HepG2 (cell line): ENCODE data around the gene SHISA5. TPM values are rescaled to one million over a fixed set of nuclear protein-coding genes. Genes with fewer than 3 reads are reported as not detected.
A peak's percentile ranks its signal among the peaks of the same experiment; 100 is the strongest.

ENCODE experiments used
- CBX1 ChIP-seq: IDR thresholded peaks from one replicate; pipeline ENCODE4 v1.6.1; 2016; ENCODE audit warnings: antibody characterized with exemption, low read depth
- HDAC2 ChIP-seq: sonication (generic); formaldehyde crosslinking; IDR thresholded peaks from 2 replicates; pipeline ENCODE4 v1.4.0; 2020; ENCODE audit warnings: missing genetic modification reagents
- HNRNPK ChIP-seq: fragments of 200-400 bp; formaldehyde crosslinking; IDR thresholded peaks from 2 replicates; pipeline ENCODE4 v1.6.1; 2018; ENCODE audit warnings: low read length, low read depth, moderate library complexity, mild to moderate bottlenecking; ENCODE audit not compliant: poor library complexity, severe bottlenecking
- KMT2B ChIP-seq: IDR thresholded peaks from 2 replicates; pipeline ENCODE4 v1.6.1; 2016; ENCODE audit warnings: missing genetic modification reagents, missing compliant biosample characterization
- MED1 ChIP-seq: sonication (generic); formaldehyde crosslinking; IDR thresholded peaks from 2 replicates; pipeline ENCODE4 v1.4.0; 2020; ENCODE audit warnings: missing genetic modification reagents
- MEIS2 ChIP-seq: sonication (generic); formaldehyde crosslinking; IDR thresholded peaks from 2 replicates; pipeline ENCODE4 v1.9.0; 2021; ENCODE audit warnings: mild to moderate bottlenecking, missing genetic modification reagents
- PRDM15 ChIP-seq: sonication (generic); formaldehyde crosslinking; IDR thresholded peaks from 2 replicates; pipeline ENCODE4 v1.4.0; 2020; ENCODE audit warnings: missing genetic modification reagents
- SIN3B ChIP-seq: fragments of 150-350 bp; IDR thresholded peaks from 2 replicates; pipeline ENCODE4 v1.6.1; 2014; ENCODE audit warnings: low read length
- SKI ChIP-seq: fragments of 450-650 bp; IDR thresholded peaks from one replicate; pipeline ENCODE4 v1.6.1; 2018; ENCODE audit warnings: mild to moderate bottlenecking; ENCODE audit not compliant: partially characterized antibody
- SKIL ChIP-seq: sonication (generic); formaldehyde crosslinking; IDR thresholded peaks from 2 replicates; pipeline ENCODE4 v1.8.0; 2022; ENCODE audit warnings: missing genetic modification reagents, mild to moderate bottlenecking, moderate library complexity, borderline replicate concordance
- TEAD3 ChIP-seq: optimal IDR thresholded peaks from 2 replicates; pipeline ENCODE3; 2016; ENCODE audit warnings: borderline replicate concordance
- UBTF ChIP-seq: sonication (generic); formaldehyde crosslinking; IDR thresholded peaks from 2 replicates; pipeline ENCODE4 v1.4.0; 2020; ENCODE audit warnings: mild to moderate bottlenecking, missing genetic modification reagents
- ZFP82 ChIP-seq: sonication (generic); formaldehyde crosslinking; IDR thresholded peaks from 2 replicates; pipeline ENCODE4 v1.5.1; 2020; ENCODE audit warnings: mild to moderate bottlenecking, missing genetic modification reagents, borderline replicate concordance
- ZMAT3 ChIP-seq: sonication (generic); formaldehyde crosslinking; conservative IDR thresholded peaks from 2 replicates; pipeline ENCODE4 v1.7.0; 2021; ENCODE audit warnings: missing genetic modification reagents
- ZNF160 ChIP-seq: sonication (generic); formaldehyde crosslinking; IDR thresholded peaks from 2 replicates; pipeline ENCODE4 v1.8.0; 2022; ENCODE audit warnings: mild to moderate bottlenecking, inconsistent platforms, missing genetic modification reagents
- ZNF225 ChIP-seq: sonication (generic); formaldehyde crosslinking; IDR thresholded peaks from 2 replicates; pipeline ENCODE4 v1.4.0; 2020; ENCODE audit warnings: mild to moderate bottlenecking, missing genetic modification reagents
- ZNF33B ChIP-seq: sonication (generic); formaldehyde crosslinking; IDR thresholded peaks from 2 replicates; pipeline ENCODE4 v1.5.1; 2020; ENCODE audit warnings: mild to moderate bottlenecking, missing genetic modification reagents
- ZNF552 ChIP-seq: sonication (generic); formaldehyde crosslinking; IDR thresholded peaks from 2 replicates; pipeline ENCODE4 v1.9.0; 2022; ENCODE audit warnings: missing genetic modification reagents, mild to moderate bottlenecking, borderline replicate concordance
- ZNF598 ChIP-seq: sonication (generic); formaldehyde crosslinking; IDR thresholded peaks from 2 replicates; pipeline ENCODE4 v1.5.1; 2020; ENCODE audit warnings: mild to moderate bottlenecking, missing genetic modification reagents, borderline replicate concordance
- ZNF776 ChIP-seq: sonication (generic); formaldehyde crosslinking; IDR thresholded peaks from 2 replicates; pipeline ENCODE4 v1.4.0; 2020; ENCODE audit warnings: mild to moderate bottlenecking, missing genetic modification reagents
- ZNF816 ChIP-seq: sonication (generic); formaldehyde crosslinking; IDR thresholded peaks from 2 replicates; pipeline ENCODE4 v1.8.0; 2022; ENCODE audit warnings: missing genetic modification reagents, mild to moderate bottlenecking, borderline replicate concordance
- polyA plus RNA-seq, 8 experiments: library from polyadenylated mRNA; depleted of rRNA in 3 of 8; stranded (reverse) in 7 of 8; unstranded in 1 of 8; fragments of >200 nt; fragmentation: Illumina TruSeq in 4 of 8; extraction: Trizol in 4 of 8; gene quantifications; 2 replicates each; pipeline versions ENCODE4 v1.2.1 to v1.2.3, GENCODE V29; 2011 to 2016; ENCODE audit warnings: low read depth in 4 of 8, missing spikeins in 1 of 8, mixed read lengths in 1 of 8; ENCODE audit not compliant: insufficient read depth in 1 of 8
- total RNA-seq, 5 experiments: library from RNA; depleted of rRNA; stranded (reverse); fragments of >200 nt; fragmentation: Illumina TruSeq; extraction: Trizol; gene quantifications; 2 replicates each; pipeline ENCODE4 v1.2.3, GENCODE V29; 2016; ENCODE audit warnings: low read depth in 1 of 5

The SHISA5 gene
- total and polyA plus RNA-seq, 2 of the 13 experiments (the other 11 are each of a cell fraction or from before 2014, with no cell fraction given) = 75.8 to 91.4 TPM

GRCh38 chr3:48446425-48447193 lies 57.4 kb downstream of the SHISA5 start, which contains the start of gene ATRIP (continued):
- TF ChIP-seq PRDM15 (peak; percentile 89), ZNF160 (CRISPR knock-in tag) (peak; percentile 84; the same call in 1 of the 2 replicates), KMT2B (peak; percentile 94), ZMAT3 (CRISPR knock-in tag) (peak; percentile 78; the same call in 1 of the 2 replicates), UBTF (CRISPR knock-in tag) (peak; percentile 76), SKI (peak; percentile 7), SIN3B (peak; percentile 88; the same call in 1 of the 2 replicates), MED1 (CRISPR knock-in tag) (peak; percentile 46; the same call in 1 of the 2 replicates), ZNF33B (CRISPR knock-in tag) (peak; percentile 74; the same call in 1 of the 2 replicates), TEAD3 (CRISPR knock-in tag) (peak; percentile 72), ZNF225 (CRISPR knock-in tag) (0 out of 2 replicates have a peak, but pooled peaks have one; percentile 22), CBX1 (peak; percentile 50), MEIS2 (CRISPR knock-in tag) (no peak; the same call in none of the 2 replicates), ZFP82 (CRISPR knock-in tag) (peak; percentile 46; the same call in 1 of the 2 replicates), HNRNPK (peak; percentile 69), HDAC2 (CRISPR knock-in tag) (peak; percentile 62), ZNF816 (no peak; the same call in 1 of the 2 replicates), ZNF598 (CRISPR knock-in tag) (0 out of 2 replicates have a peak, but pooled peaks have one; percentile 28), ZNF552 (CRISPR knock-in tag) (0 out of 2 replicates have a peak, but pooled peaks have one; percentile 25), SKIL (CRISPR knock-in tag) (0 out of 2 replicates have a peak, but pooled peaks have one; percentile 26), ZNF776 (CRISPR knock-in tag) (peak; percentile 76; the same call in 1 of the 2 replicates)
